ENCODE results near the gene TRAPPC3L. TPM values are rescaled to one million over a fixed set of nuclear protein-coding genes. Genes with fewer than 3 reads are reported as not detected.

The TRAPPC3L gene
- total RNA-seq, 1 experiment from 2014 or later, result not detected

- CTCF ChIA-PET, result no interaction called here
- Mint-ChIP-seq H3K9me3 (ENCODE audit: low read depth, unreplicated experiment) (no peaks in the 10 kb centered on the region), H3K4me3 (ENCODE audit: low read depth, unreplicated experiment) (no peak overlapping the region), H3K27ac (ENCODE audit: unreplicated experiment) (no peak overlapping the region), H3K36me3 (ENCODE audit: insufficient read depth, unreplicated experiment) (peaks cover 14% of the 10 kb centered on the region), H3K4me1 (ENCODE audit: low read depth, unreplicated experiment) (peaks cover 11% of the 10 kb centered on the region), H3K27me3 (ENCODE audit: unreplicated experiment) (peaks cover 59% of the 10 kb centered on the region)
- TF ChIP-seq, protein P1, sequence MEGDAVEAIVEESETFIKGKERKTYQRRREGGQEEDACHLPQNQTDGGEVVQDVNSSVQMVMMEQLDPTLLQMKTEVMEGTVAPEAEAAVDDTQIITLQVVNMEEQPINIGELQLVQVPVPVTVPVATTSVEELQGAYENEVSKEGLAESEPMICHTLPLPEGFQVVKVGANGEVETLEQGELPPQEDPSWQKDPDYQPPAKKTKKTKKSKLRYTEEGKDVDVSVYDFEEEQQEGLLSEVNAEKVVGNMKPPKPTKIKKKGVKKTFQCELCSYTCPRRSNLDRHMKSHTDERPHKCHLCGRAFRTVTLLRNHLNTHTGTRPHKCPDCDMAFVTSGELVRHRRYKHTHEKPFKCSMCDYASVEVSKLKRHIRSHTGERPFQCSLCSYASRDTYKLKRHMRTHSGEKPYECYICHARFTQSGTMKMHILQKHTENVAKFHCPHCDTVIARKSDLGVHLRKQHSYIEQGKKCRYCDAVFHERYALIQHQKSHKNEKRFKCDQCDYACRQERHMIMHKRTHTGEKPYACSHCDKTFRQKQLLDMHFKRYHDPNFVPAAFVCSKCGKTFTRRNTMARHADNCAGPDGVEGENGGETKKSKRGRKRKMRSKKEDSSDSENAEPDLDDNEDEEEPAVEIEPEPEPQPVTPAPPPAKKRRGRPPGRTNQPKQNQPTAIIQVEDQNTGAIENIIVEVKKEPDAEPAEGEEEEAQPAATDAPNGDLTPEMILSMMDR (IDR thresholded peaks at IDR 0.05; ENCODE audit: unreplicated experiment), result no peak
- intact Hi-C loops (cut with micrococcal nuclease; ENCODE audit: unreplicated experiment), result loop anchor here (10.0 kb wide), 1 partner anchor 1062 kb away; no protein-coding TSS in a partner anchor
- DNase-seq, result no peak
- BruUV-seq (replicated peaks), result no TSS peak
Measured at GRCh38 chr6:116463301-116463700, 82.2 kb downstream of the TRAPPC3L start.

GRCh38 chr6:116461932-116462885, 83.3 kb downstream of the TRAPPC3L start:
- H3K4me1 Mint-ChIP-seq (ENCODE audit: low read depth, unreplicated experiment), result peaks cover 11% of the 10 kb centered on the region
- H3K4me3 Mint-ChIP-seq (ENCODE audit: low read depth, unreplicated experiment), result peak overlapping the region; percentile 76
- peaks cover 59% of the 10 kb centered on the region for H3K27me3 Mint-ChIP-seq (ENCODE audit: unreplicated experiment)
- peak; percentile 51 for DNase-seq
- TF ChIP-seq, protein P1 (IDR thresholded peaks at IDR 0.05; ENCODE audit: unreplicated experiment), result no peak
- CTCF ChIA-PET, result interaction anchor here (1.0 kb wide), 1 partner anchor 11 kb away, joined by 4 read pairs; no protein-coding TSS in a partner anchor
- H3K27ac Mint-ChIP-seq (ENCODE audit: unreplicated experiment), result peak overlapping the region; percentile 47
- no TSS peak for BruUV-seq (replicated peaks)
- intact Hi-C loops (cut with micrococcal nuclease; ENCODE audit: unreplicated experiment), result loop anchor here (10.0 kb wide), 1 partner anchor 1063 kb away; no protein-coding TSS in a partner anchor
- H3K9me3 Mint-ChIP-seq (ENCODE audit: low read depth, unreplicated experiment), result no peaks in the 10 kb centered on the region
- peaks cover 14% of the 10 kb centered on the region for H3K36me3 Mint-ChIP-seq (ENCODE audit: insufficient read depth, unreplicated experiment)

DNA sequence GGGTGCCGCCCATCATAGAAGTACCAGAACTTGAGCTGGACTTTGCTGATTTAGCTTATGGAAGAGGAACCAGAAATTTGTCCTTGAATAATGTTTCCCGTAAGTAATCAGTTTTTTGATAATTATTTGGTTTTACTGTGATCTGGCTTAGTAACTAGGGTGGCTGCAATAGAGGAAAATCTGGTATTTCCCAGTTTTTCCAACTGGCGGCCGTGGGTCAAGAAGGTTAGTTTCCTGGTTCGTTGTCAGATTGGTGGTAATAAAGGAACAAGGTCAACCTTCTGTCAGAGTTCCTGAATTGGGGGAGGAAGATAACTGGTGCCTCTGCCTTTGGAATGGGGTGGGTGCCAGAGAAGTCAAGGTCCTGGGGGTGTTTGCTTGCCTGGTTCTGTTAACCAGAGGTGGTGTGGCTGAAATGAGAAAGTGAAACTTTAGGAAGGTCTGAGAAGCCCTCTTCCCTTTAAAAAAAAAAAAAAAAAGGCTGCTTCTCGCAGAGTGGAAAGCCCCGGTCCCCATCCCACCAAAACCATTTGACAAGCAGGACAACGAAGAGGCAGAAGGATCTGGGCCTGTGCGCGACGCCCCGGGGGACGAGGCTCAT, 84.1 kb downstream of the TRAPPC3L start, which contains the start of gene CALHM6:
Gene CALHM6, plus strand, starts transcription at position 45 of the 601 bp plus-strand sequence. Its CDS starts 555 bp downstream, at position 600.
- CTCF ChIA-PET, result no interaction called here
- peaks cover 59% of the 10 kb centered on the region for H3K27me3 Mint-ChIP-seq (ENCODE audit: unreplicated experiment)
- no TSS peak for BruUV-seq (replicated peaks)
- H3K4me3 Mint-ChIP-seq (ENCODE audit: low read depth, unreplicated experiment), result peak within 1 kb of the TSS; percentile 76
- peak within 1 kb of the TSS; percentile 47 for H3K27ac Mint-ChIP-seq (ENCODE audit: unreplicated experiment)
- TF ChIP-seq, protein P1 (IDR thresholded peaks at IDR 0.05; ENCODE audit: unreplicated experiment), result no peak
- no peak for DNase-seq
- peaks cover 11% of the 10 kb centered on the region for H3K4me1 Mint-ChIP-seq (ENCODE audit: low read depth, unreplicated experiment)
- peaks cover 14% of the 10 kb centered on the region for H3K36me3 Mint-ChIP-seq (ENCODE audit: insufficient read depth, unreplicated experiment)
- intact Hi-C loops (cut with micrococcal nuclease; ENCODE audit: unreplicated experiment), result loop anchor here (10.0 kb wide), 1 partner anchor 1063 kb away; no protein-coding TSS in a partner anchor
- no peaks in the 10 kb centered on the region for H3K9me3 Mint-ChIP-seq (ENCODE audit: low read depth, unreplicated experiment)

- H3K4me1 Mint-ChIP-seq (ENCODE audit: low read depth, unreplicated experiment), result peaks cover 11% of the 10 kb centered on the region
- CTCF ChIA-PET, result no interaction called here
- H3K4me3 Mint-ChIP-seq (ENCODE audit: low read depth, unreplicated experiment), result no peak overlapping the region
- no peak overlapping the region for H3K27ac Mint-ChIP-seq (ENCODE audit: unreplicated experiment)
- no peak for DNase-seq
- H3K27me3 Mint-ChIP-seq (ENCODE audit: unreplicated experiment), result peaks cover 55% of the 10 kb centered on the region
- intact Hi-C loops (cut with micrococcal nuclease; ENCODE audit: unreplicated experiment), result loop anchor here (10.0 kb wide), 1 partner anchor 1065 kb away; no protein-coding TSS in a partner anchor
- H3K9me3 Mint-ChIP-seq (ENCODE audit: low read depth, unreplicated experiment), result no peaks in the 10 kb centered on the region
- H3K36me3 Mint-ChIP-seq (ENCODE audit: insufficient read depth, unreplicated experiment), result peaks cover 10% of the 10 kb centered on the region
- no TSS peak for BruUV-seq (replicated peaks)
- TF ChIP-seq, protein P1 (IDR thresholded peaks at IDR 0.05; ENCODE audit: unreplicated experiment), result no peak
Measured at GRCh38 chr6:116459927-116460326, 85.6 kb downstream of the TRAPPC3L start.

Measured in Calu3 (cell line).